Stimulated activated CD8-positive, alpha-beta memory T cell treated with anti-CD3 and anti-CD28 coated beads, Interleukin-2, amount 100 ng/mL, for 48 hours (primary cell): ENCODE data around the gene UBAP2L.
"Not testable (repeated sequence)": the region's sequence is repeated elsewhere in the genome, so short reads cannot be mapped to it uniquely, and the experiment has no call there.

Source experiments
- DNase-seq, 2 donors: peaks; one replicate each; pipeline ENCODE4 v3.0.0-alpha.2; 2020; ENCODE audit warnings: low read depth in 2 of 2

The UBAP2L gene

DNA sequence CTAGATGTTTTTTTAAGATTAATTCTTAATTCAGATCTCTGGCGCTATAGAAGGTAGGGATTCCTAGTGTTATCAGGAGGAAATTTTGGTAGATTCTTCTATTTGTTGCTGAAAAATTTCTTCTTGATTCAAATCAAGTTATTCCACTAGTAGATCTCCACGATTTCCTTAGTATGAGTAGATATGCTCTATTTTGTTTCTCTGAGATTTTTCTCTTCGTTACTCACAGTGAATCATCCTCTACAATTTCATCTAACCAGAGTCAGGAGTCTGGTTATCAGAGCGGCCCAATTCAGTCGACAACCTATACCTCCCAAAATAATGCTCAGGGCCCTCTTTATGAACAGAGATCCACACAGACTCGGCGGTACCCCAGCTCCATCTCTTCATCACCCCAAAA, 32.9 kb downstream of the UBAP2L start:
- no peak for DNase-seq

DNA sequence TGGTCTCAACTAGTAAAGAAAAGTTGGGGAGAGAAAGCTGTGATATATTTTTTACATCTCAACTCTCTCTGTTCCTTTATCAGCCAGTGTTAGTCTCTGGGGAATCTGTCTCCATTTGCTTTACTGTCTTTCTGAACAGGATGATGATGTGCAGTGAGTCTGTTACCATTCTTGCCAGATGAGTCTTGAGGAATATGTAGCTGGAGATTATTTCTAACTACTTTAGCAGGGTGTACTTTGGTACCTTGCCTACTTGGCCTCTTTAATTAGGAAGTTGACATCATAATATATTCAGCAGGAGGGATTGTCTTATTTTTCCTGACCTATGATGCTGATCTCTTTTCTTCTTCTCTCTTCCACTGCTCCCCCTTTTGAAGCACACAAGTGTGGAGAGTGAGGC, 35.9 kb downstream of the UBAP2L start:
- DNase-seq, result no peak

DNA sequence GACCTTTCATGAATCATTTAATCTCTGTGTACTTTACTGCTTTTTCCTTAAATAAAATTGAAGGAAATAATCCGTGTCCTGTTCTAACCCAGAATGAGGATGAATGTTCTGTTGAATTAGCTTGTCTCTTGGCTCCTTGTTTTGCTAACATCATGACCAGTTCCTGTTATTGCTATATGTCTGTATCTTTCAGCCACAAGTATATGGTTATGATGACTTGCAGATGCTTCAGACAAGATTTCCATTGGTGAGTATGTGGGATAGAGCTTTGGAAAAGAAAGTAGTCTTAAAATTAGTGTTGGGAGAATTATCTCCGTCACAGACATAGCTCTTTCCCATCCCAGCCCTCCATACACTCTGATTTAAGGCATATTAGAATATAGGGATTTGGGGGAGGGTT, 38.0 kb downstream of the UBAP2L start:
- no peak for DNase-seq

DNA sequence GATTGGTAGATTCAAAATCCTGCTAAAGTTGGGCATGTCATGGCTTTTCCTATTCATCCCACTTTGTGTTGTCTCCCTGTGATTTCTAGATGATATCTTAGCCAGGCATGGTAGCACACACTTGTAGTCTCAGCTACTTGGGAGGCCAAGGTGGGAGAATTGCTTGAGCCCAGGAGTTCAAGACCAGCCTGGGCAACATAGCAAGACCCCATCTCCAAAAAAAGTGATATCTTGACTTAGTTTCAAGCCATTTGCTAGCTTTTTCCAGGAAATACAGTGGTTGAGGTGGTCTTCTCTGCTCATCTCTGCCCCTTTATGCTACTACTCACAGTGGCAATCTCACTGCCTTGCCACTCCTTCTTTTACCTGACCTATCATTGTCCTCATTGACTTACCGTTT, 39.4 kb downstream of the UBAP2L start:
- DNase-seq, result no peak

DNA sequence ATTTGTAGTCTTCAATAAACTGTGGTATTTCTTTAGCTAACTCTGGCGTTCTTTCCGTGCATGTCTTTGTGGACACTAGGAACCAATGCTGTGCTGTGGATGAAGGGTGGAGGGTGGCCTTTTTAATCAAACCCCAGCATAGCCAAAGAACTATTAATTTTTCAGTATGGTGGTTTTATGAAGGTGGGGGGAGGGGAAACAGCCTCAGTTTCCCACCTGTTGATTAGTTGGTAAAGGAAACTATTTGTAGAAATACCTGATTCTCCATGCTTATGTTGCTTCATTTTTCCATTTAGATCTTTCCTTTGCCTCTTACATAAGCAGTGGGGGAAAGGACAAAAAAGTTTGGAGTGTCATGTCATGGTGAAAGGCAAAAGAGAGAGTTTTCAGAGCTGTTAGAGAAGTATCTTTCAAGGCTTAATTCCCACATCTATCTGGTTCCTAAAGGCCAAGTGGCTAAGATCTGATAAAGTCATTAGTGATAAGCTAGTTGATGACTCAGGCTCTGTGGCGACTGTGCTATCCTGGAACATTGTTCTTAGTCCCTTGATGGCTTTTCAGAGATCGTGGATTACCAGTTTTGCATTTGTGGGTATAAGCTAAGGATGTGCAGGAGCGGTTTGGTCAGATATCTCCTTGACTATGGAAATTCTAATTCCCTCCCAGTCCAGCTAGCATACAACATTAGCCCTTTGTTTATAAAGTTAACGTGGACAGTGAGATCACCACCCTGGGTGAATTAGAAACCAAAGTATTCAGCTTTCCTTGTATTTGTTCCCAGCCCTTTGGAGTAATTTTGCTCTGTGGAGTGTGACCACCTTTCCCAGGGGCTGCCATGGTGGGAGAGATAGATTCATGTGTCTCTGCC, 42.9 kb downstream of the UBAP2L start:
- no peak for DNase-seq

DNA sequence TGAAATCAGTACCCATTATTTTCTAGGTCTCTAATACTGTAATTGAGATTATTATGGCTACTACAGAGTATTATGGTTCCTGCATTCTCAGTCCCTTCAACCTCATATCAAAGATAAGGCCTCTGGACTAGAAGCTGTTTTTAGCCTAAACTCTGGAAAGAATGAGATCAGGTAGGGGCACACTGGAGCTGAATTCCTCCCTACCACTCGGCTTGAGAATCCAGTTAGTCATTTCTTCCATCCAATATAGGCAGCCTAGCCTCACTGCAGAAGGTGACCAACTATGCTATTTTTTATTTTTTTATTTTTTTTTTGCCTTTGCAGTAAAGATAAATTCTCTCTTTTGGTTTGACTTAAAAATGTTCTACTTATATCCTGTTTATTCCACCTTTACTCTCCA, 43.7 kb downstream of the UBAP2L start:
- DNase-seq, result no peak

DNA sequence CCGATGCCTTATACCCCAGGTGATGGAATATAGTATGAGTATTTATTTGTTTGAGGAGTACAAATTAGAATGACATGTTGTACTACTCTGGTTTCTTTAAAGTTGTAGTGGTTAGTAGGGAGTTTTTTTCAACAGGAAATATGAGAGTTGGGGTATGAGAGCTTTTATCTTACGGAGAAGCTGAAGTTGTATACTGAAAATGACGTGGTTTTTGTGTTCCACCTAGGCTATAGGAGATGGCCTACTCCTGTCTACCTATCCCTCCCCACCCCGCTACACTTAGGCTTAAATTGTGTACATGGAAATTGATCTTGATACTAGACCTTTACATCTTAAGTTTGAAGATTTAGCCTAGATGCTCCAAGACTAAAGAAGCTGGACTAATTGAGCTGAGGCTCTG, 44.8 kb downstream of the UBAP2L start:
- DNase-seq, result no peak

DNA sequence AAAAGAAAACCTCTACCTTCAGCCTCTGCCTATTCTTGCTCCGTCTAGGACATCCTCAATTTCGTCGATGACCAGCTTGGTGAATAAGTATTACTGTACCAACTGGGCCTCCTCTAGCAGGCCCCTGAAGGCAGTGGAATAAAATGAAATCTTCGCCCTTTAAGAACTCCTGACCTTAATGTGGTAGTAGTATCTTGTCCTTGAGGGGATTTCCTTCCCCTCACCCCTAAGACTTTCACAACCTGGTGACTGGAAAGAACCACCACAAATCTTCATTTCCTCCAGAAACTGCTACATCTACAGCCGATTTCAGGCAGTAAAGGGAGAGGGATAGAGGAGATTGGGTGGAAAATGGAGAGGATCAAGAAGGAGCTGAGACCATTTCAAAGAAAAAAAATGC, 50.1 kb downstream of the UBAP2L start:
- DNase-seq, result no peak

DNA sequence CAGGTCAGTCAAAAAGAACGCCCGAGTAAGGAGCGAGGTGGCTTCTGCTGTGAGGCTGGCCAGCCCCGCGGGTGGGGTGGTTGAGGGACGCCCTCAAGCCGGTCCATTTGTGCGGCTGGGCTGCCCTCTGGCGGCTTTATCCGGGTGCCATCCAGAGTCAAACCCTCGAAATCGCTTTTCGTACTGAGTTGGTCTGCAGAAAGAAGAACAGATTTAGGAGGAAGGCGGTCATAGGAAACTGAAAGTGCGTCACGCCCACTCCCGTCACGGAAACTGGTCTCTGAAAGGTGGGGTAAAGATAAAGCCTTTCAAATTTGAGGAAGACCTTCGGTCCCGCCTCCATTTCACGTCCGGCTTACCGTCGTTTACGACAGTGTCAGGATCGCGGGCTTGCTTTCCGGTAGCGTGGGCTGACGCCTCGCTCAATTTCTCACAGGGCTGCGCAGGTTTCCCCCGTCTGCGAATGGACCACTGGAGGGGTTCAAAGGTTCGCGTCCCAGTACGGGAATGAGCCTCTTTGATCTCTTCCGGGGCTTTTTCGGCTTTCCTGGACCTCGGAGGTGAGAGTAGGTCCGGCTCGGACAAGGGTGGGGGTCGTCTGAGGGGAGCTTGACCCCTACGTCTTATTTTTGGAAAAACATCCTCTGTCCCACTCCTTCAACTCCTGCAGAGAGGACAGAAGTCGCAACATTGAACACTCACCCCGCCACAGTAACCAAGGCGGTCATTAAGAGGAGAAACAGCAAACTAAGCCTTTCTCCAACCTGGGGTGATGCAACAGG, 51.7 kb downstream of the UBAP2L start, which contains the start of gene HAX1:
Gene HAX1, plus strand, starts transcription at position 413 of the 782 bp plus-strand sequence. Its CDS starts 95 bp downstream, at position 508.
- peak; percentile 92 to 97 for DNase-seq

DNA sequence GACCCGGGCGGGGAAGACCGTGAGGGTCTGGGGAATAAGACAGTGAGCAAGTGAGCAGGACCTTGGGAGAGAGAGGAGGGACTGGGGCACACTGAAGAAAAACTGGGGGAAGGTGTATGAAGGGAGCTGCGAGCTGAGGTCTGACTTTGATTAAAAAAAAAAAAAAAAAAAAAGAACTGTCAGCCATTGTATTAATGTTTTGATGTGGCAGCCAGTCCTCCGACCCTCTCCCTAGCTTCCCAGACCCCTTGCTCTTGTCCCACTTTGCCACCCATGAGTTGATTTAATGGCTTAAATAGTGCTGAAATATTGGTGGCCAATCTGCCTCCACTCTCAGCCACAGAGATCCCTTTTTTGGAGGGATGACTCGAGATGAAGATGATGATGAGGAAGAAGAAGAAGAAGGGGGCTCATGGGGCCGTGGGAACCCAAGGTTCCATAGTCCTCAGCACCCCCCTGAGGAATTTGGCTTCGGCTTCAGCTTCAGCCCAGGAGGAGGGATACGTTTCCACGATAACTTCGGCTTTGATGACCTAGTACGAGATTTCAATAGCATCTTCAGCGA, 52.3 kb downstream of the UBAP2L start:
- no peak for DNase-seq

DNA sequence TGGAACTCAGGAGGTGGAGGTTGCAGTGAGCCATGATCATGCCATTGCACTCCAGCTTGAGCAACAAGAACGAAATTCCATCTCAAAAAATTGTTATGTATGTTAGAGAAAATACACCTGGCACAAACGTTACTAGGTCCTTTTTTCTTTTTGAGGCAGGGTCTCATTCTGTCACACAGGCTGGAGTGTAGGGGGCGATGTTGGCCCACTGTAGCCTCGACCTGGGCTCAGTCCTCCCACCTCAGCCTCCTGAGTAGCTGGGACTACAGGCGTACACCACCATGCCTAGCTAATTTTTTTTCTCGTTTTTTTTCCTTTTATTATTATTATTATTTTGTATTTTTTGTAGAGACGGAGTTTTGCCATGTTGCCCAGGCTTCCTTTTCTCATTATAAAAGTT, 56.0 kb downstream of the UBAP2L start:
- peak in 1 of 2 donors; percentile 17 for DNase-seq

DNA sequence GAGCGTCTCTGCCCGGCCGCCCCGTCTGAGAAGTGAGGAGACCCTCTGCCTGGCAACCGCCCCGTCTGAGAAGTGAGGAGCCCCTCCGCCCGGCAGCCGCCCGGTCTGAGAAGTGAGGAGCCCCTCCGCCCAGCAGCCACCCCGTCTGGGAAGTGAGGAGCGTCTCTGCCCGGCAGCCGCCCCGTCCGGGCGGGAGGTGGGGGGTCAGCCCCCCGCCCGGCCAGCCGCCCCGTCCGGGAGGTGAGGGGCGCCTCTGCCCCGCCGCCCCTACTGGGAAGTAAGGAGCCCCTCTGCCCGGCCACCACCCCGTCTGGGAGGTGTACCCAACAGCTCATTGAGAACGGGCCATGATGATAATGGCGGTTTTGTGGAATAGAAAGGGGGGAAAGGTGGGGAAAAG, 66.8 kb downstream of the UBAP2L start:
- DNase-seq, result not testable (repeated sequence)

DNA sequence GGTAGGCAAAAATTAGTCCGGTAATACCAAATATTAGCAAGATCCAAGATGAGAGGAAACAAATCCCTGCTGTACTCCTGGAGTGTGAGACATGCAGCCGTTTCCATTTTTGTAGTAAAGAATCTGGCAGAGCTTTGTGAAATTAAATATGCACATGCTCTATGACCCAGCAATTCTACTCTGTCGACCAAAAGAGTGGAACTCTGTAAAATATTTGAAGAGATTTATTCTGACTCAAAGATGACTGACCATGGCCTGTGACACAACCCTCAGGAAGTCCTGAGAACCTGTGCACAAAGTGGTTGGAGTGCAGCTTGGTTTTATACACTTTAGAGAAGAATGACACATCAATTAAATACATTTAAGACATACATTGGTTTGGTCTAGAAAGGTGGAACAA, 67.9 kb downstream of the UBAP2L start:
- no peak for DNase-seq

DNA sequence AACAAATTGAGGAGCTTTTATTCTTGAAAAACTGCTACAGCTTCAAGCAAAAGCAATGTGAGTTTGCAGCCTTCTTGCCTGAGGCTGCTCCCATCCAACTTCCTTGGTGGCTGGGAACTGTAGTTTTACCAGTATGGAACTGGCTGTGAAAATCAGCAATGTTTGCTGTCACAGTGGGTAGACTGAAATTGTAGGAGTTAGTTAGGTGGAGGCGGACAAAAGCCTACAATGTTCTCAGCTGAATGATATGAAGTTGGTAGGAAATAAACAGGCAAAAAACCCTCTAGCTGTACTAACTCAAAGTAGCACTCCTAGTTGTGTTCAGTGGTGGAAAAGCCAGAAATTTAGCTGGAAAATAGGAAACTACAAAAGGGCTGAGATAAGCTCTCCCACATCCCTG, 70.2 kb downstream of the UBAP2L start:
- no peak for DNase-seq

DNA sequence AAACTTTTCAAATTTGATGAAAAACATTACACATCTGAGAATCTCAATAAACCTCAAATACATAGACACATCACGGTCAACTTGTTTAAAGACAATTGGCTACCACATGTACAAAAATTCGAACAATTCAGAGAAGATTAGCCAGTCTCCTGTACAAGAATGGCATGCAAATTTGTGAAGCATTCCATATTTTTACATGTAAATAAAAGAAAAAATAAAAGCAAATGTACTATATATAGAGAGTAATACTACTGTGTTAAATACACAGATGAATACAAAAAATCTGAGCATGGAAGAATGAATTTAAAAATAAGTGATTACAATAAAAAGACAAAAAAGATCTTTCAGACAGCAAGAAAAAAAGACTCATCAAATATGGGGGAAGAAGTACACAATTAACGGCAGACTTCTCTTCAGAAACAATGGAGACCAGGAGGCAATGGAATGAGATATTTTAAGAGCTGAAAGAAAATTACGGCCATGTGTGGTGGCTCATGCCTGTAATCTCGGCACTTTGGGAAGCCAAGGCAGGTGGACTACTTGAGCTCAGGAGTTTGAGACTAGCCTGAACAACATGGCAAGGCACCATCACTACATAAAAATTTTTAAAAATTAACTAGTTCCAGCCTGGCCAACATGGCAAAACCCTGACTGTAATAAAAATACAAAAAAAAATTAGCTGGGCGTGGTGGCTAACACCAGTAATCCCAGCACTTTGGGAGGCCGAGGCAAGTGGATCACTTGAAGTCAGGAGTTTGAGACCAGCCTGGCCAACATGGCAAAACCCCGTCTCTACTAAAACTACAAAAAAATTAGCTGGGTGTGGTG, 74.9 kb downstream of the UBAP2L start:
- DNase-seq, result no peak

DNA sequence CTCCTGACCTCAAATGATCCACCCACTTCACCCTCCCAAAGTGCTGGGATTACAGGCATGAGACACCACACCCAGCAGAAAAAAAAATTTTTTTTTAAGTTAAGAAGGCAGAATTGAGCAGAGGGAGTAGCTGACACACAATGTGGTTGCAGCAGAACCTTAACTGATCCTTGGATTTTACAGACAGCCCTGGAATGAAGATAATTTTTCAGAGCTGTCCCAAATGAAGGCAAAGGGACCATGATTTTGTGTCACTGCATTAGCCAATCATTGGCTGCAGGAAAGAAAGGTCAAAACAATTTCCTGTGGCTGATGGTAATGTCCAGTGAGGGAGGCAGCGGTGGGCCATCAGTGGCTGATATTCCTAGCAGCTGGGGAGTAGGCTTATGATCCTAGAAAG, 80.8 kb downstream of the UBAP2L start:
- DNase-seq, result no peak

DNA sequence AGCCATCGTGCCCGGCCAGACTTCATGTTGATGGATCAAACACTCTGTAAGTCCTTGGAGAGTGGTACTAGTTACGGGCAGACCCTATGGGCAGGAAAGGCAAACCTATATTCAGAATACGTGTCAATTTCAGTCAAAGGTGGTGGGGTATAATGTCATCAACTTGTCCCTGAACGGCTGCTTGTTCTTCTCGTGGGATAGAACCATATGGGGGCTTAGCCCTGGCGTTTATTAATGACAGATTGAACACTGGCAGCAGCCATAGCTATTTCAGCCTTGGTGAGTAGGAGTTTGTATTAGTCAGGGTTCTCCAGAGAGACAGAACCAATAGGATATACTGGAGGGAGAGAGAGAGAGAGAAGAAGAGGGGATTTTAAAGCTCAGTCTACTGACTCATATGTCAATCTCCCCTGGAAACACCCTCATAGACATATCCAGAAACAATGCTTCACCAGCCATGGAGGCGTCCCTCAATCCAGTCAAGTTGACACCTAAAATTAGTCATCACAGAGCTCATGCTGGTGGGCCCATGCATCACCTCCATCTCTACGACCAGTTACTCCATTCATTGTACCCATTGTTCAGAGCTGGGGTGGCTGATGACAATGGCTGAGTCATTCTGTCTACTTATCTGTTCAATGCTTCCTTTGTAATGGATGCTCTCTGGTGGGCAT, 84.0 kb downstream of the UBAP2L start:
- DNase-seq, result no peak

DNA sequence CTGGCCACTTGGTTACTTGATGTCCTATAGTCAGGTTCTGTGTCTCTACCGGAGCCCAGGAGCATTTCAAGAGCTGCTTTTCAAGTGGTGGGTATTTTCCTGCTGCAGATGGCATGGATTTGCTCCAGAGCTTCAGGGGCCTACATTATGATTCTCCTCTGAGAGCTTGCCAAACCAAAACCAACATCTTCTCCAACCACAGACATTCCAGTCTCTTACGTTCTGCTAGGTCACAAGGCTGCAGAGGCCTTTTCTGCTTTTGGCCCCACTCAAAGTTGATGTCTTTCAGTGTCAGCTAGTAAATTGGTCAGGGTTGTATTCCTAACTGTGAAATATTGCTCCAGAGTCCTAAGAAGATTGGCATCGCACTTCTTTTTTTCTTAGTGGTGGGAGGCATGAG, 85.4 kb downstream of the UBAP2L start:
- no peak for DNase-seq

DNA sequence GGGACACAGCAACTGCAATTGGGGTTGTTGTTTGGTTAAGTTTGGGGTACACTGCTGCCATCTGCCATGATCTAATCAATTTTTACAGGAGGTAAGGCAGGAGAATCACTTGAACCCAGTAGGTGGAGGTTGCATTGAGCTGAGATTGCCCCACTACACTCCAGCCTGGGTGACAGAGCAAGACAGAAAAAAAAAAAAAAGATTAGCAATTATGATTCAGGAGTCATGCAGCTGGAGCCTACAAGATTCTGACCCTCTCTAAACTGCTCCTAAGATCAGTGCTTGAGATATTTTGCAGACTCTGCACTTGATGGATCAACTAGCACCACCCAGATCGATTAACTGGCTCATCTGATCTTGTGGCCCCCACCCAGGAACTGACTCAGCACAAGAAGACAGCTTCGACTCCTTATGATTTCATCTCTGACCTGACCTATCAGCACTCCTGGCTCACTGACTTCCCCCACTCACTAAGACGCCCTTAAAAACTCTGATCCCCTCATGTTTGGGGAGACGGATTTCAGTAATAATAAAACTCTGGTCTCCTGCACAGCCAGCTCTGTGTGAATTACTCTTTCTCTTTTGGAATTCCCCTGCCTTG, 87.0 kb downstream of the UBAP2L start:
- not testable (repeated sequence) for DNase-seq

DNA sequence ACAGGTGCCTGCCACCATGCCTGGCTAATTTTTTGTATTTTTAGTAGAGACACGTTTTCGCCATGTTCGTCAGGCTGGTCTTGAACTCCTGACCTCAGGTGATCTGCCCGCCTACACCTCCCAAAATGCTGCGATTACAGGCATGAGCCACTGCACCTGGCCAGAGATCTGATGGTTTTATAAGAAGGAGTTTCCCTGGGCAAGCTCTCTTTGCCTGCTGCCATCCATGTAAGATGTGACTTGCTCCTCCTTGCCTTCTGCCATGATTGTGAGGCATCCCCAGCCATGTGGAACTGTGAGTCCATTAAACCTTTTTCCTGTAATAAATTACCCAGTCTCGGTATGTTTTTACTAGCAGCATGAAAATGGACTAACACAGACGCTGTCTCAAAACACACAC, 88.4 kb downstream of the UBAP2L start:
- not testable (repeated sequence) for DNase-seq
